Anterior cingulate cortex (tissue), 58 donors: ENCODE measurements around the gene GLDC.
"Not testable (repeated sequence)": the region's sequence is repeated elsewhere in the genome, so short reads cannot be mapped to it uniquely, and the experiment has no call there.

Experiments
- DNase-seq, 58 donors: peaks; one replicate each; lab custom pipeline; 2025; lab: John Stamatoyannopoulos, UW

The GLDC gene

DNA sequence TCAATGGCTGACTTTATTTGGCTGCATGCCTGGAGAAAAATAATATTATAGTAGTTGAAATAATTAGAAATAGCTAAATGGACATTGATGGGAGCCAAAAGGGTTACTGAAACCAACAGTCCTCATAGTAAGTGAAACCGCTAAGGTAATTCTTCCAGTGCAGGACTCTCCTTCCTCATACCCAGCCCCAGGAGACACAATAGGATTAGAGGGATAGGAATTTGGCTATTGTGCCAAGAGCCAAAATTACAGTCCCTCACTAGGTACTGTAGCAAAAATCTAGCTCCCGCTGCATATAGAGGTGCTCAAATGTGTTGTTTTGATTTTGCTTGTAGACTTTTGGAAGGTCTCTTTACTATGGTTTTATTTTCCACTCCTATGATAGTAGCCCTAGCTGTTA is 20.2 kb downstream of the GLDC start:
- DNase-seq = no peak

GRCh38 chr9:6622784-6623183 is 22.7 kb downstream of the GLDC start:
- DNase-seq = not testable (repeated sequence)

GRCh38 chr9:6620796-6621195 is 24.7 kb downstream of the GLDC start:
- DNase-seq = no peak

DNA sequence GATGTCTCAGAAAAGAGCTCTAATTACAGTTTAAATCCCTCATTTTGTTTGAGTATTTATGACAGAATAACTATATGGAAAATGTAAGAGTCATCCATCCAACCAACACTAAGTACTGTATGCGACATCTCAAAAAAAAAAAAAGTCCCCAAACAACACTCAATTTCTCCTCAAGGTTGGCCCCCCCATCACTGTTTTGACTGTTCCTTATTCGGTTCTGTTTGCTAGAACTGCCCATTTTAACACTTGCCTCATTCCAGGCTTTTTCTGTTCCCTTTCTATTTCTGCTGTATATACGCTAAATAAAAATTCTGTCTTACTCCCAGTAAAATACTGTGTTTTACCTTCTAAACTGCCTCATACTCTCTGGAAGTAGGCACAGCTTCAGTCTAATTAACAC is 25.2 kb downstream of the GLDC start:
- no peak for DNase-seq

- peak in 18 of 58 donors; percentile 6 to 66 (median 18) for DNase-seq
Measured at GRCh38 chr9:6619909-6620308, 25.6 kb downstream of the GLDC start.

DNA sequence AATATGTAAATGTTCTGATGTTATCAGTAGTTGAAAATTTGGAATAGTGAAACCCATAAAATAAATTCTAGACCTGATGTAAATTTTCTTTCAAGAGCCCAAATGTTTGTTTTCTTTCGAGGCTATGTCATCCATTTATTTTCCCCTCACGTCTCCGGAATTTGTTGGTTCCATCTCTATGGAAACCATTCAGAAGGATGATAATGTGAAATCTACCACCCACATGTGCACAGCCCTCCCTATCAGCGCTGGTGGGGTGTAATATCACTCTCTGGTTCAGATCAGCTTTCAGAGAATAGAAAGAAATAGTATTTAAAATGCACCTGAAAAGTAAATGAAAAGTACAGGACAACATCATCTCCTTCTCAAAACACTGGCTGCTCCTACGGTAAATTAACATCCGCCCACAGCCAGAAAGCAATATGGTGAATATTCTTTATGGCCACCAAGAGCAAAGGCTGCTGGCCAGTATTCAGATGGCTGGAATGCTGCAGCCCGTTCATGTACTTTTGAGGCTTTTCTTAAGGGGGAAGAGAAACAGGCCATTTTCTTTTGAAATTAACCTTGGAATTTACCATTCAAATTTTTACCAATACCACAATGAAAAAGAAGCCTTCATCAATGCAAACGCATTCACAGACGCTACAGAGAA is 28.5 kb downstream of the GLDC start:
- DNase-seq = peak in 1 of 58 donors; percentile 28

GRCh38 chr9:6614489-6614888 is 31.0 kb downstream of the GLDC start:
- no peak for DNase-seq

GRCh38 chr9:6611865-6612264 is 33.7 kb downstream of the GLDC start:
- DNase-seq = no peak

DNA sequence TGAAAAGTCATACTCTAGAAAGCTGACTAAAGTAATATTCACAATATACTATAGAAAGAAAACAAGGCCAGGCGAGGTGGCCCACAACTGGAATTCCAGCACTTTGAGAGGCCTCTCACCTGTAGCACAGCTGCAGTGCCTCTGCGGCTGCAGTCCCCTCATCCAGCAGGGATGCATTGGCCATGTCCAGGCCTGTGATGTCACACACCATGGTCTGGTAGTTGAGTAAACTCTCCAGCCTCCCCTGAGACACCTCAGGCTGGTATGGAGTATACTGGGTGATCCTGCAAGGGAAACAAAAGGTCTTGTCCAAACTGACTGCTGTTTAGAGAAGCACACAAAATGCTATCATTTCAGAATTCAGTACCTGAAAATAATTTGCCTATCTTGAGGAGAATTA is 35.5 kb downstream of the GLDC start:
- DNase-seq = no peak

- DNase-seq = no peak
Measured at GRCh38 chr9:6609497-6610016, 36.0 kb downstream of the GLDC start.

DNA sequence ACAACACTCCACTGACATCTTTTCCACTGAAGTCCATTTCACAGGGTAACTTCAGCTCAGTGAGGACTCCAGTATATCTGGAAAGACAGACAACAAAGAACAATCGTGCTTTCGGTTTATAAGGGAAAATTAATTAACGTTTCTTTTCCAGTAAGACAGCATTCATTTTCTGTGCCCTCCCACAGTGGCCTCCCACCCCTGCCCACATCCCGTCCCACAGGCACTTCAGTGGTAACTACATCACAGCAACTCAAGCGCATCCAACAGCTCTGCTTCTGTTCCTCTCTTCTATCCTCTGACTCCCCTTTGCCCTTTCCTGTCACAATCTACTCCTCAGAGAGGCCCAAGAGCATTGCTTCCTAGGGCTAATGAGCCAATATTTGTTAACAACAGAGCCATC is 40.3 kb downstream of the GLDC start:
- DNase-seq = no peak

DNA sequence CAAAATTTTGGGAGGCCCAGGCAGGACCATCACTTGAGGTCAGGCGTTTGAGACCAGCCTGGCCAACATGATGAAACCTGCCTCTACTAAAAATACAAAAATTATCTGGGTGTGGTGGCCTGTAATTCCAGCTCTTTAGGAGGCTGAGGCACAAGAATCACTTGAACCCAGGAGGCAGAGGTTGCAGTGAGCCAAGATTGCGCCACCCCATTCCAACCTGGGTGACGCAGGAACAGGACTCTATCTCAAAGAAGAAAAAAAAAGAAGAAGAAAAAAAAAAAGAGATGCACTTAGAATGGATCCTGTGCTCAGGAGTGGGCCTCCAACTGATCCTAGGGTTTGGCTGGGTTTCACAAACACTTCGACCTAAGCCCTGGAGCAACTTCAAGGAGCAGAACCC is 45.1 kb downstream of the GLDC start:
- DNase-seq = no peak

DNA sequence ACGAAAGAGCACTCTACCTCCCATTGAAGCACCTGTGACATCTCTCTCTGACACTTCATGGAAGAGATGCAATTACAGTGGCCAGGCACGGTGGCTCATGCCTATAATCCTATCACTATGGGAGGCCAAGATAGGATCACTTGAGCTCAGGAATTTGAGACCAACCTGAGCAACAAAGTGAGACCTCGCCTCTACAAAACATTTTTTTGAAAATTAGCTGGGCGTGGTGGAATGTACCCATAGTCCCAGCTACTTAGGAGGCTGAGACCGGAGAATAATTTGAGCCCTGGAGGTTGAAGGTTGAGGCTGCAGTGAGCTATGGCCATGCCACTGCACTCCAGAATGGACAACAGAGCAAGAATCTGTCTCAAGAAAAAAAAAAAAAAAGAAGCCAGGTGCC is 45.5 kb downstream of the GLDC start:
- DNase-seq = no peak

DNA sequence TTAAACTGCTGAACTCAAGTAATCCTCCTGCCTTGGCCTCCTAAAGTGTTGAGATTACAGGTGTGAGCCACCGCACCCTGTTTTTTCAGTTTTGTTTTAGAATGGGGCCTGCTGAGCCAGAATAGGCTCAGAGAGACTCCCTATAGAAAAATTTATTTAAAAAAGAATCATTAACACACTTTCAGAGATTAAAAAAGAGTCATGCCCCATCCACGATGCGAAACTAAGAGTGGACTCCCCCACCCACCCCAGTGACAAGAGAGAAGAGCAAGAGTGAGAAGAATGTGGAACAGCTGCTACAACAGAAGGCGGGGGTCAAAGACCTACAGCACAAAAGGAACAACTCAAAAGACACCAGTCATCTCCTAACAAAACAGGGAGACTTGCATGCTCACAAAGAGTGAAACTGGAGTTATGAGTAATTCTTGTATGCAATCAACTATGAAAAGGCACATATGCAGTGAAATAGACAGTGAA is 47.2 kb downstream of the GLDC start:
- DNase-seq = no peak

DNA sequence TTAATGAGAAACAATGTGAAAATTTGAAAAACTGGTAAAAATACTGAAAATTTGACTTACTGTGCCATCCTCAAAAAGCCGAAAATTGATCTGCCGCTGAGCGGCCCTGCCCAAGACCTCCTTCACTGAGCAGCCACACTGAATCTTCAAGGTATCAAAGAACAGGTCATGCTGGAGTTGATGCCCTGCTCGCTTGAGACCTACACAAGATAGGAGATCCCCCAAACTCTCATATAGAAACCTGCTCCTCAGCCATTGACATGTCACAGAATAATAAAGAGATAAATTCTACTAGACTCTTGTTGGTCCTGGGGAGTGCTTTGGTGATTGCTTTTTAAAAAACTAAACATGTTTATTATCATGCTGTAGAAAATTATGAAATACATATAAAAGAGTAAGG is 52.7 kb downstream of the GLDC start:
- DNase-seq = no peak

- DNase-seq = no peak
Measured at GRCh38 chr9:6592231-6592630, 53.3 kb downstream of the GLDC start.

DNA sequence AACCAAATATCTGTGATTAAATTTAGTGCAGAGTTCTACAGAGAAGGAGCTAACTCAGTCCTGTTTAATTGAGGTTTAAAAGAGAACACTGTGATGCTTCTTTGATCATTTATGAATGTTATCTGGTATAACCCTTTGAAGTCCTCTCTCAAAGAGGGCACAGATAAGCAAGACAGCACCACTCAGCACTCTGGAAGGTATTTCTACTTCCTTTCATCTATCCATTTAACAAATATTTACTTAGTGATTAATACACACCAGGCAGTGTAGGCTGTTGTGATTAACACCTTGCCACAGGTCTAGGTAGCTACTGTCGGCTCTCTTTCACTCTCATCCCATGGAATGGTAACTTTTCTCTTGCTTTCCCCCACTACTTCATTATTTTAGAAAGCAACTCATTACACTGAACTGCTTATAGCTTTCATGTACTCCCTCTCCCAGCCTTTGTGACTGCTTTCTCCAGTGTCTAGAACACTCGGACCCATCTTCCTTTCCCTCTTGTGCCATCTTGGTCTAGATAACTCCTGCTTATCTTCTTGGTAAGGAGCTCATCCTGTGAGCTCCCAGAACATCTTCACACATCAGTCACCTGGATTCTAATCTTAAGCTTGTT is 54.7 kb downstream of the GLDC start:
- DNase-seq = no peak

DNA sequence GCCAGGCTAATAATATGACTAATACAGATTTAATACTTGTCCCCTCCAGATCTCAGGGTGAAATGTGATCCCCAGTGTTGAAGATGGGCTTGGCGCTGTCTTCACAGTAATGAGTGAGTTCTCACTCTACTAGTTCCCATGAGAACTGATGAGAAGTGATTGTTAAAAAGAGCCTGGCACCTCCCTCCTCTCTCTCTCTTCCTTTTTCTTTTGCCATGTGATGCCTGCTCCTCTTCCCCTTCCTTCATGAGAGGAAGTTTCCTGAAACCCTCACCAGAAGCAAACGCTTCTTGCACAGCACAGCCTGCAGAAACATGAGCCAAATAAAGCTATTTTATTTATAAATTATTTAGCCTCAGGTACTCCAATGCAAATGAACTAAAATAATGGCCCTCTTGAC is 55.2 kb downstream of the GLDC start:
- DNase-seq = peak in 1 of 58 donors; percentile 1

- no peak for DNase-seq
Measured at GRCh38 chr9:6584881-6585597, 60.5 kb downstream of the GLDC start.

DNA sequence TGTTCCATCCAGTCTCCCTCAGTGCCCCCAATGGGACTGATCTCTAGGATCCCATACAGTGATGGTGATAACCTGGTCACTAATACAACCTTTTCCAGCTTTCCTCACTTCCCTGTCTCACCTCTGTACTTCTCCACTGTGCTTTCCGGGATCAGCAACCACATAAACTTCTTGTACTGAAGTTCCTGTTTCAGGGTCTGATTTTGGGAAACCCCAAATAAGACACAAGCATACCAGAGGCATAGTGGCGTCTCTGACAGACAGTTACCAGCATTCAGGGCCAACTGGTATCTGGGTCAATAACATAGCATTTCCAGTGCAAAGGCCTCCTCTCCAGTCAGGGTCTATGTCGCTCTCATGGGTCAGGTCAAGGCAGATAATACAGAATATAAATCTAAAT is 64.3 kb downstream of the GLDC start:
- DNase-seq = no peak

DNA sequence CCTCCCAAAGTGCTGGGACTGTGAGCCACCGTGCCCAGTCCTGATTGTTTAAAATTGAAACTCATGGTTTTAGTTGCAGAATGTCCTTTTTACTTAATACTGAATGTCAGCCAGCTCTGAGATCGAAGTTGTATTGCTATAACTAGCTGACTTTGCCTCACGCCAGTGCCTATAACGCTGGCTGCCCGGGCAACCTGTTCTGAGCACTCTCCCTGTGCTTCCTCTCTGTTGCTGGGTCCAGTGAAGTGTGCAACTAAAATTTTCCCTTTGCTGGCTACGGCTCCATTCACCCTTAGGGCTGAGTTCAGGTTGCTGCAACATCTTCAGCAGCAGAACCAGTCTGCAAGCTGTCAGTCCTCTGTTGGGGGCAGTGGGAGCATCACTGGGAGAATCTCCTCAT is 65.9 kb downstream of the GLDC start:
- DNase-seq = no peak

DNA sequence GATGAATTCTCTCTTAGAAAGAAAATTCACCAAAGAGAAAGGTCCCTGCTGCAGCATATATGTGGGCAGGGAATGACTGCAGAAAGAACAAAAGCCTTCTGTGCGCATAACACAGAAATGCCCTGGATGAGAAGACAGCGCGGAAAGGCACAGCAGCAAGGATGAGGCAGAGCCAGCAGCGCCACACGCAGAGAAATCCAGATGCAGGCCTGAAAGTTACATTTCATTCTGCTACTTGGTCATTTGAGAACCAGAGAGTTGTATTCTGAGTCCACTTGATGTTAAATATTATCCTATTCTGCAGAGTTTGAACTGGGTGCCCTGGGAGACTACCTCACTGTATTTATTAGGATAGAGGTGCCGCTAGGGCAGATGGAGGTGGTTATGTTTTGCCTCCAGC is 68.5 kb downstream of the GLDC start:
- peak in 35 of 58 donors; percentile 6 to 80 (median 43) for DNase-seq
